GM18868 (cell line): ENCODE measurements around the gene CLP1.

Experiments used
- ATAC-seq: cut with Tn5 transposase; IDR thresholded peaks from one replicate; pipeline ENCODE4 v1.9.1; 2021; ENCODE audit warnings: mild to moderate bottlenecking, moderate library complexity; ENCODE audit not compliant: unreplicated experiment

The CLP1 gene

DNA sequence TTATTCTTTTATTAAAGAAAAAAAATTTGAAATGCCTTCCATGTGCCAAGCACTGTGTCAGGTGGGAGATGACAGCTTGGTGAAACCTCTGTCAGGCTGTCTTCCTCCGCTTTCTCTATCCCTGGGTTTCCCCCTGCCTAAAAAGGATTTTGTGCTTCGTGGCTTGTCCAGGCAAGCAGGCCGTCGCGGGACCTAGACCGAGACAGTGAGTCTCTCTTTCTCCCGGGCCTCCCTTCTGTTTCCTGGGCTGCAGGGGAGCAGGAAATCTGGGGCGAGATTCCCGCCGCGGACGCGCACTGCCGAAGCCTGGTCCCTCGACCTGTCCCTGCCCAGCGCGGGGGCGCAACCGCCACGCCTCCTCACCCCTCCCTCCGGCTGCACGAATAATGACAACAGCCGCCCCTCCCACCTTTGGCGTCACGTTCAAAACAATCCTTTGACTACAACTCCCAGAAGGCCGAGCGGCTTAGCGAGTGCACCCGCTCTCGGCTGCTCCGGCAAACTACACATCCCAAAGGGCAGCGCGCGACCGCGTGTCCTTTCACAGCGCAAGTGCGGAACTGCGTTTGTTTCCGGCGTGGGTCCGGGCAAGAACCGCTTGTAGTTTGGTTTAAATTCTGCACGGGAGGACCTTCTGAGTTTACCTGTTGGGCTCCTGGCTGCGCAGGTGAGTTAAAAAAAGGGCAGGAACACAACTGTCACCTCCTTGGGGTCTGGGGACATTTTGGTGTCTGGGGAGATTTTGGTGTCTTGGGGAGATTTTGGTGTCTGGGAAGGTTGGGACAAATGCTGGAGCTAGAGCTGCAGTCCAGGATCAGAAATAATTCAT lies at the start of gene CLP1:
TSS of gene CLP1 (plus strand) at position 569 of the 829 bp plus-strand sequence. CDS start 1,715 bp downstream, outside the sequence.
- peak; percentile 99 for ATAC-seq

DNA sequence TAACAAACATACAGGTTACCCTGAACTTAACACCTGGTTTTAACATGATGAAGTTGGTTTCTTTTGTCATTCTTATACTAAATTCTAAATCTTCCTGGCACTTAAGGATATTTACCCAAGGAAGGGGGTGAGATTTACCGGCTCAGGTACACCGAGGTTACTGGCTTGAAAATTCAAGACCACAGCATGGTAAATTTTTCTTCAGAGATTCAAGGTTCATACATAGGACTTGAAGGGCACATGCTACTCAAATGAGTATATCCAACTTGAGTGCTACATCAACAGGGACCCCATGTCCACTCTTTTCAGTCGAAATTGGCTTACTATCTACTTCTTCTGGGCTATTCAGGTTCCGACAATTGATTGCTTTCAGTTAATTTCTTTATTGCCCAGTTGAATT lies 47.4 kb upstream of the CLP1 start:
- no peak for ATAC-seq

- no peak for ATAC-seq
Observed at GRCh38 chr11:57614234-57614772, 43.3 kb upstream of the CLP1 start.

GRCh38 chr11:57615308-57615707 lies 42.3 kb upstream of the CLP1 start:
- no peak for ATAC-seq

- ATAC-seq, result no peak
Observed at GRCh38 chr11:57616595-57616994, 41.0 kb upstream of the CLP1 start.

DNA sequence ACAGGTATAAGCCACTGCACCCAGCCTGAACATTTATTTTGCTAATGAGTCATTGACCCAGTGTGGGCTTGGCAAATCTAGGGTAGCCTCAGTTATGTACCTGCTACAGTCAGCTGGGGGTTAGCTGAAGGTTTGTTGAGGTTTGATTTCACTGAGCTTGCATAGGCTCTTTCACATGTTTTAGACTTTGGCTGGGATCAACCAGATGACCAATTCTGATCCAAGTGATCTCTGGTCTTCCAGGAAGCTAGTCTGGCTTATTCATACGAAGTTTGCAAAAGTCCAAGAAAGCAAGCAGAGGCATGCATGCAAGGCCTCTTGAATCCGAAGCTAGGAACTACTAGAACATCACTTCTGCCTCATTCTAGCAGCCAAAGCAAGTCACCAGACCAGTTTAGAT lies 39.1 kb upstream of the CLP1 start:
- no peak for ATAC-seq

DNA sequence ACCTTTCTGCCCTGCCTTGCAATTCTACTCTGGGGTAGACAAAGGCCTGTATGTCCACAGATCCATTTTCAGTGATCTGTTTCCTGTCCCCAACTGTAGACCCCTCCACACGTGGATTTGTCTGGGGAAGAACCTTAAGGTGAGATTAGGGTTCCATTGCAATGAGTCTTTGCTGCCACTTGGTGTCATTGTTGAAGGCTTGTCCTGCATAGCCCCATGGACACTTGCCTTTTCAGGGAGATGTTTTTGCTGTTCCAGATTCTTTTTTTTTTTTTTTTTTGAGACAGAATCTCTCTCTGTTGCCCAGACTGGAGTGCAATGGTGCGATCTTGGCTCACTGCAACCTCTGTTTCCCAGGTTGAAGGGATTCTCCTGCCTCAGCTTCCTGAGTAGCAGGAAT lies 38.2 kb upstream of the CLP1 start:
- no peak for ATAC-seq

DNA sequence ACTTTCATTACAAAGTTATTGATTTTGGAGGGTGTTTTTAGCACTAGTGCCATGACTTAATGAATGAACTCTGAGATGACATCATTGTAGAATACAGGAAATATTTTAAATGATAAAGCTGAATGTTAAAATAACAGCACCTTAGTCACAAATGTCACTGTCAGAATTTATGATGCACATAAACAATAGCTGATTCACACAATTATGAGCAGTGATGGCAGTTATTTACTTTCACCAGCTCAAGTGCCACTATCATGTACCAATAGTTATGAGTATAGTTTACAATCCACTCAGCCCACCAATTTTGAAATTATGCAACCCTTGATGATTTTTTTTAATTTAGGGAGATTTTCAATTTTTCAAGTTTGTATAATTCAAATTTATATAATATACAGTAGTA lies 37.1 kb upstream of the CLP1 start:
- ATAC-seq, result no peak

GRCh38 chr11:57622263-57622662 lies 35.3 kb upstream of the CLP1 start:
- no peak for ATAC-seq

DNA sequence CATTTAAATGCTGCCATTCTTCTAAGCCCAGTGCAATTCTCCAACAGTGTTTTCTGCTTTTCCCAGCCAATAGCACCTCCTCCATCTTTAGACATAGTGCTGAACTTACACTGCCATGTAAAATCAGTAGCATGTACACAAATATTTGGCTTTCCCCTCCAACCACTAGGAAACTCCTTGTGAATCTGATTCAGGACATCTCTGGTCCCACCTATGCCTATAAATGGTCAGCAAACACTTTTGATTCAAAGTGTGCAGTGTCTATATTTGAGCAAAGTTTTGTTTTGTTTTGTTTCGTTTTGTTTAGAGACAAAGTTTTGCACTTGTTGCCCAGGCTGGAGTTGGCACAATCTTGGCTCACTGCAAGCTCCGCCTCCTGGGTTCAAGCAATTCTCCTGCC lies 32.7 kb upstream of the CLP1 start:
- ATAC-seq, result no peak

DNA sequence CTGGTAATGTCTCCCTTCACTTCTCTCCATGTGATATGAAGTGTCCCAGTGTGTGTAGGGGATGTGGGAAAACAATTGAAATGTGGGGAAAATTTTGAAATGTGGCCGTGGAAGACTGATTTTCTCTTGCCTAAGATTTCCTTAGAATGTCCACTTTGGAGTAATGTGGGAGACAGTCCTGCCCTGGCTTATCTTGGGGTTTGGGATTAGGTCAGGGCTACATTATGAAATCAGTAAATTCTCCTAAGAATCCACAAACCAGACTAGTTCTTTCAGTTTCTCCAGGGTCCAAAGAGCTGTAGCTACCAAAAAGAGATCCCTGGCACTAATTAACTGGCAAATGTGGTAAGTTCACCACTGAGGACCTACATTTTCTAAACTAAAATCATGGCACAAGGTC lies 30.7 kb upstream of the CLP1 start:
- no peak for ATAC-seq

GRCh38 chr11:57630171-57630570 lies 27.4 kb upstream of the CLP1 start:
- no peak for ATAC-seq

DNA sequence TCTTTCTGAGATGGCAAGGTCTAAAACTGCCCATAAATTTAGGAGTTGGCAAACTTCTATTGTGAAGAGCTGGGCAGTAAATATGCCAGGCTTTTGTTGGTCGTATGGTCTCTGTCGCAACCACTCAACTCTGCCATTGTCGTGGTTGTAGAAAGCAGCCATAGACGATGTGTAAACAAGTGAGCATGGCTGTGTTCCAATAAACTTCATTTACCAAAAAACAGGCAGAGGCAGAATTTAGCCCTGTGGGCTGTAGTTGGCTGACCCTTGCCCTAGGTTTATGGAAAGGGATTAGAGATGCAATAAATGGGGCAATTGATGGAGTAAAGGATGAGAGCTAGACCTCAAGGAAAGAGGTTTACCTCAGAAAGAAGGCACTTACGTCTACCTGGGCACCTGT lies 25.4 kb upstream of the CLP1 start:
- ATAC-seq, result no peak

GRCh38 chr11:57633394-57634070 lies 24.0 kb upstream of the CLP1 start:
- ATAC-seq, result no peak

- ATAC-seq, result no peak
Observed at GRCh38 chr11:57634311-57634710, 23.3 kb upstream of the CLP1 start.

DNA sequence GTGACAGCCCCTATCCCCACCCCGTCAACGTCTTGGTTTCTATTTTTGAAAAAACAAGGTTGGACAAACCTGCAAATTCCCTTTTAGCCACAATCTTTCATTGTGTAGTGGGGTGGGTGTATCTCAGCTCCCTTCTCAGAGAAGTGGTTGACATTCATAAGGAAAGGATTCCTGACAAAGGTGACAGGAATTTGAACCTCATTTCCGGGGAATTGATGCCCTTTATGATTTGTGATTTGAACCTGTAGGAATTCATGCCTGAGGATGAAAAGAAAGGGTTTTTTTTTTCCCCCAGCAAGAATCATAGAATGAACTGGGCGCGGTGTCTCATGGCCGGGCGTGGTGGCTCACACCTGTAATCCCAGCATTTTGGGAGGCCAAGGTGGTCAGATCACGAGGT lies 22.3 kb upstream of the CLP1 start:
- no peak for ATAC-seq

- no peak for ATAC-seq
Observed at GRCh38 chr11:57637626-57638004, 19.9 kb upstream of the CLP1 start.

- ATAC-seq, result no peak
Observed at GRCh38 chr11:57638005-57638781, 19.4 kb upstream of the CLP1 start.

DNA sequence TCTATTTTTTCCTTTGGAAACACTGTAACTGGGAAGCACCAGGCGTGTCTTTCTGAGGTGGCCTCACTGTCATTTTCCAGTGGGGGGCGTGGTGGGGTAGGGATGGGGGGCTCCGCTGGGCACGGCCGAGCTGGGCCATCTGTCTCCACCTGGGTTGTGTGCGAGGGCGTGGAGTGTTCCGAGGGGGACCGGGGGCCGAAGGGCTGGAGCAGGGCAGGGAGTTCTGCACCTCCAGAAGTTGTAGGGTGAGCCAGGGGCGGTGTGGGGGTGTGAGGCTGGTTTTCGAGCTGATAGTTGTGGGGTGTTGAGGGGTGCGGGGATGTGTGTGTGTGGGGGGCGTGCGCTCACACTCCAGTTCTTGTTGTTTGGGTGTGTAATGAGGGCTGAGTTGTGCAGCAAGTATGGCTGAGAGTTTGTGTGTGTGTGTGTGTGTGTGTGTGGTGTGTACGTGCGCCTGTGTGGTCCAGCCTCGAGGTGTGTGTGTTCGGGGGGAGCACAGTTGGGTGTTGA lies 18.7 kb upstream of the CLP1 start:
- no peak for ATAC-seq

- ATAC-seq, result no peak
Observed at GRCh38 chr11:57639321-57640067, 18.1 kb upstream of the CLP1 start.
